IPS DF 4.7 (cell line): ENCODE data around the gene EEA1.
A peak's percentile ranks its signal among the peaks of the same experiment; 100 is the strongest.
"Not testable (repeated sequence)": the region's sequence is repeated elsewhere in the genome, so short reads cannot be mapped to it uniquely, and the experiment has no call there.

Experiments used
- DNase-seq: peaks from one replicate; pipeline ENCODE4 v3.0.0-alpha.2; 2013; ENCODE audit warnings: low spot score; ENCODE audit errors: extremely low read depth

Gene EEA1

GRCh38 chr12:92810370-92810769, 118.7 kb downstream of the EEA1 start:
- DNase-seq = no peak

- DNase-seq = no peak
Measured at GRCh38 chr12:92803903-92804302, 125.2 kb downstream of the EEA1 start.

- DNase-seq = no peak
Measured at GRCh38 chr12:92802906-92803305, 126.2 kb downstream of the EEA1 start.

GRCh38 chr12:92796650-92797049, 132.4 kb downstream of the EEA1 start:
- no peak for DNase-seq

GRCh38 chr12:92794814-92795213, 134.3 kb downstream of the EEA1 start:
- no peak for DNase-seq

GRCh38 chr12:92794356-92794755, 134.7 kb downstream of the EEA1 start:
- DNase-seq = not testable (repeated sequence)

- DNase-seq = no peak
Measured at GRCh38 chr12:92786045-92786444, 143.1 kb downstream of the EEA1 start.

- no peak for DNase-seq
Measured at GRCh38 chr12:92785563-92785950, 143.5 kb downstream of the EEA1 start.

GRCh38 chr12:92784797-92785562, 144.1 kb downstream of the EEA1 start:
- peak; percentile 66 for DNase-seq

- DNase-seq = no peak
Measured at GRCh38 chr12:92784356-92784755, 144.7 kb downstream of the EEA1 start.

GRCh38 chr12:92779902-92780301, 149.2 kb downstream of the EEA1 start:
- no peak for DNase-seq

- no peak for DNase-seq
Measured at GRCh38 chr12:92778525-92778924, 150.6 kb downstream of the EEA1 start.

GRCh38 chr12:92775416-92775815, 153.7 kb downstream of the EEA1 start:
- DNase-seq = no peak

- no peak for DNase-seq
Measured at GRCh38 chr12:92771001-92771400, 158.1 kb downstream of the EEA1 start.

- DNase-seq = no peak
Measured at GRCh38 chr12:92769124-92769901, 159.8 kb downstream of the EEA1 start.

- DNase-seq = no peak
Measured at GRCh38 chr12:92765871-92766270, 163.2 kb downstream of the EEA1 start.

- no peak for DNase-seq
Measured at GRCh38 chr12:92764831-92765230, 164.3 kb downstream of the EEA1 start.

GRCh38 chr12:92762773-92763172, 166.3 kb downstream of the EEA1 start:
- DNase-seq = no peak

- no peak for DNase-seq
Measured at GRCh38 chr12:92759634-92760268, 169.3 kb downstream of the EEA1 start.

GRCh38 chr12:92757597-92758121, 171.4 kb downstream of the EEA1 start:
- no peak for DNase-seq

- DNase-seq = no peak
Measured at GRCh38 chr12:92756898-92757596, 172.0 kb downstream of the EEA1 start.
